ENCODE measurements around the gene NKAIN2. TPM values are rescaled to one million over a fixed set of nuclear protein-coding genes. Genes with fewer than 3 reads are reported as not detected.

NKAIN2 gene
- total and polyA plus RNA-seq, 12 donors = 0.07 to 3.0 (median 0.28) TPM; not detected in 1

GRCh38 chr6:123953920-123954319 is 150.3 kb downstream of the NKAIN2 start:
- WGBS, 2 donors = 80% methylated on average over 4 of the region's 4 CpGs
- Histone ChIP-seq H3K36me3 (no peaks in the 10 kb centered on the region), H3K4me1 (no peaks in the 10 kb centered on the region), H3K9me3 (peaks cover 0 to 43% (median 10%) of the 10 kb centered on the region in 11 donors), H3K27me3 (no peaks in the 10 kb centered on the region), H3K27ac (no peak overlapping the region), H3K4me3 (no peak overlapping the region)
- intact Hi-C loops (cut with DNase I) = no loop called here
- DNase-seq (no peak), ATAC-seq (peak in 3 of 8 donors; percentile 57 to 70 (median 64))
- no peak for TF ChIP-seq CTCF (IDR thresholded peaks at IDR 0.05)

GRCh38 chr6:123956492-123957139 is 153.0 kb downstream of the NKAIN2 start:
- H3K4me3 ChIP-seq = no peak overlapping the region
- no peak for TF ChIP-seq CTCF (IDR thresholded peaks at IDR 0.05)
- H3K27ac ChIP-seq = no peak overlapping the region
- ATAC-seq (no peak), DNase-seq (no peak)
- no peaks in the 10 kb centered on the region for H3K4me1 ChIP-seq
- intact Hi-C loops (cut with DNase I) = no loop called here
- H3K27me3 ChIP-seq = no peaks in the 10 kb centered on the region
- no peaks in the 10 kb centered on the region for H3K36me3 ChIP-seq
- 86 to 88% methylated on average over 5 of the region's 5 CpGs for WGBS, 2 donors
- H3K9me3 ChIP-seq = peaks cover 0 to 23% (median 6%) of the 10 kb centered on the region in 11 donors

DNA sequence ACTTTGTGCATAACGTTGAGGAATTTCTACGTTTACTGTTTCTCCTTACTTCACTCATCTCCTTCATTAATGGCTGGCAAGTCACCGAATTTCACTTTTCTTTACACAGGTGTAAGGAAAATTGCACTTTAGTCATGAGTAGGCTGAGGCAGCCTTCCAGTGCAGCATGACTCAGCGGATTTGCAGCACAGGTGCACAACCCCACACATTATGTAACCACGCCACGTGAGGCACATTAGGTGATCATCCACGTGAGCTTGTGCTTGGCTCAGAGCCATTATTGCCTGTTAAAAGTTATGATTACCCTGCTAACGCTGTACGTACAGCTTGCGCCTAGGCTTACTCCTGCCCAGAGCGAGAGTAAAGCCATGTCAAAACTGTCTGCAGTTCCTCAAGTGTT is 158.8 kb downstream of the NKAIN2 start:
- intact Hi-C loops (cut with DNase I) = loop anchor here in 1 of 10 donors (10.0 kb wide), 1 partner anchor 158 kb away; the partner anchor contains the start of gene NKAIN2
- Histone ChIP-seq H3K9me3 (no peaks in the 10 kb centered on the region), H3K27me3 (no peaks in the 10 kb centered on the region), H3K36me3 (no peaks in the 10 kb centered on the region), H3K27ac (no peak overlapping the region), H3K4me1 (no peaks in the 10 kb centered on the region), H3K4me3 (no peak overlapping the region)
- DNase-seq (no peak), ATAC-seq (no peak)
- 80 to 81% methylated on average over 11 of the region's 11 CpGs for WGBS, 2 donors
- no peak for TF ChIP-seq CTCF (IDR thresholded peaks at IDR 0.05)

GRCh38 chr6:123965894-123966293 is 162.2 kb downstream of the NKAIN2 start:
- Histone ChIP-seq H3K36me3 (no peaks in the 10 kb centered on the region), H3K4me3 (no peak overlapping the region), H3K27ac (no peak overlapping the region), H3K4me1 (no peaks in the 10 kb centered on the region), H3K27me3 (no peaks in the 10 kb centered on the region), H3K9me3 (no peaks in the 10 kb centered on the region)
- TF ChIP-seq CTCF (IDR thresholded peaks at IDR 0.05) = peak in 6 of 9 donors; percentile 24 to 52 (median 32)
- ATAC-seq (peak in 2 of 8 donors; percentile 53 to 63), DNase-seq (peak in 1 of 2 donors; percentile 8)
- intact Hi-C loops (cut with DNase I) = loop anchor here in 6 of 10 donors (2.0 to 10.0 kb wide), 3 partner anchors 161 to 164 kb away; partner anchors contain the start of gene NKAIN2 (in 6 of the 6)
- 28 to 32% methylated on average over 4 of the region's 4 CpGs for WGBS, 2 donors

Data from heart right ventricle (tissue), 16 donors.